GM18861 (cell line): Measurements from ENCODE around the gene MIEF1.

ENCODE experiments used
- ATAC-seq: cut with Tn5 transposase; IDR thresholded peaks from one replicate; pipeline ENCODE4 v1.9.1; 2021; ENCODE audit not compliant: unreplicated experiment

MIEF1 gene

DNA sequence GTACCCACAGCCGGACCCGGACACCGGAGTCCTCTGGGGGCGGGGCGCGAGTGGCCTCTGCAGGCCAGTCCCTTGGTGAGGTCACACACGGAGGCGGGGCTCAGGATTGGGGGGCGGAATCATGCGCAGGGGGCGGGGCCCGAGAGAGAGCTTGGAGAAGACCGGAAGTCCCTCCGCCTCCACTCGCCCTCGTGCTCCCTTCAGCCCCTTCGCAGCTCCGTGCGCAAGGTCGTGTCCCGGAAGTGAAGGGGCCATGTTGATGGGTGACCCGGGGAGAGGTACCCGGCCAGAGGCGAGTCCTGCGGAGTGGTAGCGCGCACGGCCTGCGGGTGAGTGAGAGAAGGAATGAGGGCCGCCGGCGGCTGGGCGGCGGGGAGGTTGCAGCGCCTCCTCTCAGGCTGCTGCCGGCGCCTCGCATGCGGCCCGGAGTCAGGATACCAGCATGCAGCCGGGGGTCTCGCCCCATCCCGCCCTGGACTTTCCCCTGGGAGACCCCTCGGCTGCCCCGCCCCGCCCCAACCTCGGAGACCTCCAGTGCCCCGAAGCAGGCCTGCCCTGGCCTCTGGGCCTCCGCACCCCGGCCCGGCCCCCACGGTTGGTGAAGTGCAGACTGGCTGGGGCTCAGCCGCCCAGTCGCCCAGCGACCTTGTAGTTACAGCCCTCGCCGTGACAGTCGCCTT, at the start of gene MIEF1:
Gene MIEF1 (plus strand): TSS at position 182 of the 680 bp plus-strand sequence. CDS start 9,005 bp downstream, outside the sequence.
- peak; percentile 73 for ATAC-seq

DNA sequence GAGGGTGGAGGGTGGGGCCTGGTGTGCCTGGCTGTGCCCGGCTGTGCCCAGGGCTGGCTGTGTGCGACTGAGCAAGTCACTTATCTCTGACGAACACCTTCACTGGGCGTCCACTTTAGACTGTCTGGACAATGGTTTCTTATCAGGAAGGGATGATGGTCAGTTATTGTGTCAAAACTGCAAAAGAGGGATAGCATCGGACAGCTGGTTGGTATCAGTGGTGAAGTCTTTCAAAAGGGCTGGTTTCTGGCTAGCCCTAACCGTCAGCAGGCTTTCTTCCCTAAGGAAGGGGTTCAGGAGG, 49.4 kb upstream of the MIEF1 start:
- no peak for ATAC-seq

DNA sequence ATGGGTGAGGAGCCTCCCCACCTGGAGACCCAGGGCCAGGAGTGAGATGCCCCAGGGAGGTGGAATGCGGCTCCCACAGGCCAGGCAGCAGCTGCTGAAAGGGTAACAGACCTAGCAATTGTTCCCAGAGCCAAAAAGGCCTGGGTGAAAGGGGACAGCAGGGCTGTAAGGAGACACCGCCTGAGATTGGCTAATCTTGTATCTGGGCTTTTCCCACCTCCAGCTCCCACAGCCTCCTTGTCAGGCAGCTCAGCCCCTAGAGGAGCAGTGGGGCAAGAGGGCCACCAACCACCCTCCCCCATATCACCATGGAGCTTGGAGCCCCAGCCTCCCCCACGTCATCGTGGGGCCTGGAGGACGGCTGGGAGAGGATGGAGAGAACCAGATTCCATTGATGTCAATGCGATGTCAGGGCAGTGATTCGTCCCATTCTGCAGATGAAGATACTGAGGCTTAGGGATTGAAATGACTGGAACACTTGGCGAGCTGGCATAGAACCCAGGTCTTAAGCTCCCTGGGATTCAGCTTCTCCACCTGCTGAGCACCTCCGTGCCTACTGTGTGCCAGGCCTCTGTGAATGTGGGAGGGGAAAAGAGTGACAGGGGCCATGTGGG, 48.2 kb upstream of the MIEF1 start:
- no peak for ATAC-seq

DNA sequence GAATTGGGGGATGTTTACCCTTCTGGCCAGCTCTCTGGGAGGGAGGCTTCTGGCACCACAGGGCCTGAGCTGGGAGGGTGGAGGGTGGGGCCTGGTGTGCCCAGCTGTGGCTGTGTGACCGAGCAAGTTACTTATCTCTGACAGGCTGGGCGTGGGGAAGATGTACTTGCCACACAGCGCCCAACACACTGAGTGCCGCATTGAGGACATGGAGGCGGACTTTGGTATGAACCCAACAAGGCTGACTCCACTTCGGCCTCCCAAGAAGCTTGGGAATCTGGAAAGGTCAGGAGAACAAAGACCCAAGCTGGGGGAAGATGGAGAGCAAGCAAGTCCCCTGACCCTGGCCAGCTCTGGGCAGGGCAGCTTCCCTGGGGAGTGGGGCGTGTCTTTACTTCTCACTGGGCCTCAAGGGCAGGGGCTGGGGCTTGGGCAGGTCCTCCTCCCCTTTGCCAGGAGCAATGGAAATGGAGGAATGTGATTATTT, 47.7 kb upstream of the MIEF1 start:
- no peak for ATAC-seq

DNA sequence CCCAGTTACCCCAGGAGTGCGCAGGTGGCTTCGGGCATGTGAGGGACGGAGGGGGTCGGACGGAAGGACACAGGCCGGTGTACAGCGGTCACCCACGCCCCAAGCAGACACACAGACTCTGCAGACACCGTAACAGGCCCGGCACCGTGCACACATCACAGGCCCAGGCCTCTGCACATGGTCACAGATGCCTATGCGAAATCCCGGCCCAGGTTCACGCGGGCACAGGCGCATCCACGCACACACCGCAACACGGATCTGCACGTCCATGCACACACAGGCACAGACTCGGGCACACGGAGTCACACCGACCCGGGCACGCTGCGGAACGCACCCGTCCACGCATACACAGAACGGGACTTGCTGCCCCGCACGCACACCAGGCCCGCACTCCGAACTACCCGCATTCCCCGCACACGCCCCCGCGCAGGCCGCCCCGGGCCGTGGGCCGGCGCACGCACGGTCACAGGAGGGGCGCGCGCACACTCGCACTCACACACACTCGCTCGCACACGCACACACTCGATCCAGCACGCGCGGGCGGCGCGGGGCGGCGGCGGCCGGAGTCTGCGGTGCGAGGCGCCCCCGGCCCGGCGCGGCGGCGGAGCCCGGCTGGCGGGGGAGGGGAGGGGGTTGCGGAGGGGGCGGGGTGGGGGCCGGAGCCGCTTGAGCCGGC, 45.4 kb upstream of the MIEF1 start, which contains the start of gene MGAT3:
Gene MGAT3 (plus strand): TSS at position 491 of the 676 bp plus-strand sequence. CDS start 30,336 bp downstream, outside the sequence.
- ATAC-seq = no peak

DNA sequence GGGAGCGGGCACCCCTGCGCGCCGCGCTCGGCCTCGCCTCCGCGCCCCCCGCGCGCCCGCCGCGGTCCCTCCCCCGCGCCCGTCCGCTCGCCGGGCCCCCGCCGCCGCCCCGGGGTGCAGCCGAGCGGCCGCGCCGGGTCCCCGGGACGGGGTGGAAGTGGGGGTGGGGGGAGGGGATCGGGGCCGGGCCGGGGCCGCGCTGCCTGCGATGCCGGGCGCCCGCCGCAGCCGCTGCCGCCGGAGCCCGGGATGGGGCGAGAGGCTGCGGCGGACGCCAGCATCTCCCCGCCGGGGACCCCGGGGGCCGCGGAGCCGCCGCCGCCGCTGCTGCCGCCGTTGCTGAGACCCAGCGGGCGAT, 44.9 kb upstream of the MIEF1 start:
- no peak for ATAC-seq

DNA sequence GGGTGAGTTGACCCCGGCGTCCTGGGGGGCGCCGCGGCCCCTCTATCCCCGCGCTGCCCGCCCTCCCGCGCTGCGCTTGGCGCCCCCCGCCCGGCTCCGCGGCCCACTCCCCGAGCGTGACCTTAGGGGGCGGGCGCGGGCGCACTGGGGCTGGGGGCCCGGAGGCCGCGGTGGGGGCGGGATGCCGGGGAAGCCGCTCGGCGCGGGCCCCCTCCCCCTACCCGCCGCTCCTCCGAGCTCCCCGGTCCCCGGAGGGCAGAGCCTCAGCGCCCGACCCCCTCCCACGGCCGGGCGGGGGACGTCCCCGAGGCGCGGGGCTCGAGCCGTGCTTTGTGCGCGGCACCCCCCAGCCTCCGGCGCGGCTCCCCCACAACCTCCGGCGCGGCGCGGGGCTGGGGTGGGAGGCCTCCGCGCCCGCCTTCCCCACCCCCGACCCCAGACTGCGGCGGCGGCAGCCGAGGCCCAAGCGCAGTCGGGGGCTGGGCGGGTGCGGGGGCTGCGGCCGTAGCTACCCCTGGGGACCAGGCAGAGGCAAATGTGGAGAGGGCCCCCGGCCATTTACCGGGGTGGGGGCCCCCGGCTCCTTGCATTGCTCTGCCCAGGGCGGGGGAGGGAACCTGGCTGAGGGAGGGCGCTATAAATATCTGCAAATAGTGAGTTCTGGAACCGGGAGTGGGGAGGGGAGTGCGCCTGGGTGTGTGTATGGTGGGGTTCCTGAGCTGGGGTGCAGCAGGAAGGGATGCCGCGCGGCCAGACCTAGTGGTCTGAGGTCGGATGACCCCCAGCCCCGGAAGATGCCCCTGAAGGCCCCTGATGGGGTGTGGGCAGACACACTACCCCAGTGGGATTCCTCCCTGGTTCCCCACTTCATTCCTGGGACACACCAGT, 44.3 kb upstream of the MIEF1 start:
- ATAC-seq = no peak

DNA sequence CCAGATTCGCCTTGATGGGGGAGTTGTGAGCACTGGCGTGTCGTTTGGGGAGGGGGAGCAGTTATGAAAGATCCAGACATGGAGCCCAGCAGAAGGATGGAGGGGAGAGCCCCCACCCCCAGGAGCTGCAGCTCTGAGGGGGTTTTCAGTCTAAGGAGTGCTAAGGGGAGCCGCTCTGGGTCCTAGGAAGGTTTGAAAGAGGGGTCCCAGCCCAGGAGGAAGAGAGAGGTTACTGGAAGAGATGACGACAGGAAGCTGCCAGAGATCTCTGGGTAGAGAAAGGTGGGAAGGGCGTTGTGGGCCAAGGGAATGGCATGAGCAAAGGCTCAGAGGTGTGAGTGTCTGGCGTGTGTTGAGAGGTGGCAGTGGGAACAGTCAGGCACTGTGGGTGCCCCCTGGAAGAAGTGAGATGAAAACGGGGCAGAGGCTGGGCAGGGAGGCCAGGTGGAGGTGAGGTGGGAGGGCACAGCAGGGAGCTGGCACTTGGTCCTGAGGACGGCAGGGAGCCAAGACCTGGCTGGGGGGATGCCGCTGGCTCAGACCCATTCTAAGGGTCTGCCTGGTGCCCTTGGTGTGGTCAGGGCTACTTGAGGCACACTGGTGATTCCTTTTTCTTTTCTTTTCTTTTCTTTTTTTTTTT, 43.5 kb upstream of the MIEF1 start:
- ATAC-seq = no peak

DNA sequence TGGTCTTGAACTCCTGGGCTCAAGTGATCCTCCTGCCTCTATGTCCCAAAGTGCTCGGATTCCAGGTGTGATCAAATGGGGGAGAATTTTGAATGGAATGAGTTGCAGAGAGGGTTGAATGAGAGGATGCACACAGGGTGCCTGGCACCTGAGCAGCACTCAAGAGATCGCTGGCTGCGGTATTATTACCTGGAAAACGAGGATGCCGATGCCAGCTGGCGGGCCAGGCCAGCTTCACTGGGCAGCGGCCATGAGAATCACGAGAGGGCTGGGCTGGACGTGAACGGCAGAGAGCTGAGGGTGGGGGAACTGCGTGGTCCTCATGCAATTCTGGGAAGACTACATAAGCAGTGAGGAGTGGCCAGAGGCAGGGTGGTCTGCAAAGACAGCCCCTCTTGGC, 42.4 kb upstream of the MIEF1 start:
- no peak for ATAC-seq

DNA sequence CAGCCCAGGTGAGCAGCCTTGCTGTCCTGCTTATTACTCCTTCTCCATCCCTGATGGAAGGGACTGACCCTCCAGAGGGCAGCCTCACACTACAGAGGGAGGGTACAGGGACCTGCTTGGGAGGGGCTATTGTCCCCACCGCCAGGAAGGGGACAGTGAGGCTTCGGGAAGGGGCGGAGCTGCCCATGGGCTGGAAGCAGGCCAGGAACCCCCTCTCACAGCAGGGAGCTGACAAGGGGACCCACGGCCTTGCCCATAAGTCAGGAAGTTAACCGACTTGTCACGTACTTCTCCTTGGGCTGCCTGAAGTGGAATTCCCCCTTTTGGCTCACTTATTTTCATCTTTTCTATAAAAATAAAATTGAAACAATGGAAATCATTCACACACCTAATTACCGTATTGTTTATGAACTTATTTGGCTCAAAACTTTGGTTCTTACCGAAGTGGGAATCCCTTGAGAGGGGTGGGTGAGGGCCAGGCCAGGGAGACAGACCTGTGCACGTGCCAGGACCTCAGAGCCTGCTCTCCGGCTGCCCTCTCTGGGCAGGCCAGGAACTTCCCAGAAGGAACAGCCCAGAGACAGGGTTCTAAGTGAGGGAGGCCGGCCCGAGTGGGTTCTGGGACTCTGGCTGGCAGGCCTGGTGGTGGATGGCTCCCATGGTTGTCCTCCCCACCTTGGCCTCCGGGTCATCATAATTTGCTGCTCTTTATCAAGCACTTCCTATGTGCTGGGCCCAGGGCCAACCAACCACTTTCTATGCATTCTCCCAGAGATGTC, 39.5 kb upstream of the MIEF1 start:
- no peak for ATAC-seq

DNA sequence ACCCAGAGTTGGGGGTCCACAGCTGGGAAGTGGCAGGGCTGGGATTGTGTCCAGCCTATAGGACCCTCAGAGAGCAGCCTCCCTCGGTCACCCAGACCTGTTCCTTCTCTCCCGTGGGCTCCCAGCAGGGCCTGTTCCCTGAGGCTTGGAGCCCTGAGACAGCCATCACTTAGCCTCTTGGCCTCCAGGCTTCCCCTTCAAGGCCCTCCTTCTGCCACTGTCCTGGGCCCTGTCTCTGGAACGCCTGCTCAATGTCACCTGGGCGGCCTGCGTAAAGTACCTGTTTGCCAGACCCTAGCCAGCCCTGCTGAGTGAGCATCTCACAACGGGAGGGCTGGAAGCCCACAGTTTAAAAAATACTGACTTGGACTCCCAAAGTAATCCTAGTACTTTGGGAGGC, 38.8 kb upstream of the MIEF1 start:
- ATAC-seq = no peak

DNA sequence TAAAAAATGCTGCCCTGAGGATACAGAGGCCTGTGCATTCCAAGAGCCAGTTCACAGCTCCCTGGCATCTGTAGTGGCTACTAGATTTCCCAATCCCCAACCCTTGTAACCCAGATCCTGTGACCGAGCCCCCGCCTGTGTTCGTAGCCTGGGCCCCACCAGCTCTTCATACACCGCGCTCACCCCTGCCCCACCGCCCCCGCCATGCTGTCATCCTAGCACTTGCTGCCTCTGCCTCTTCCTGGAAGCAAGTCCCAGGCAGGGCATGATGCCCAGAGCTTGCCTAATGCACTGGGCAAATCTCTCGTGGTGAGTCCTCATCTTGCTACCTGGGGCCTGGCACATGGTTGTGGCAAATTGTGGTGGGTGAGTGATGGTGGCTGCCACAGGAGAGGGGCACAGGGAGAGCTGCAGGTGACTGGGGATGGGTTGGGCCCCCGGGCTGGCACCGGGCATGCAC, 38.1 kb upstream of the MIEF1 start:
- ATAC-seq = no peak

DNA sequence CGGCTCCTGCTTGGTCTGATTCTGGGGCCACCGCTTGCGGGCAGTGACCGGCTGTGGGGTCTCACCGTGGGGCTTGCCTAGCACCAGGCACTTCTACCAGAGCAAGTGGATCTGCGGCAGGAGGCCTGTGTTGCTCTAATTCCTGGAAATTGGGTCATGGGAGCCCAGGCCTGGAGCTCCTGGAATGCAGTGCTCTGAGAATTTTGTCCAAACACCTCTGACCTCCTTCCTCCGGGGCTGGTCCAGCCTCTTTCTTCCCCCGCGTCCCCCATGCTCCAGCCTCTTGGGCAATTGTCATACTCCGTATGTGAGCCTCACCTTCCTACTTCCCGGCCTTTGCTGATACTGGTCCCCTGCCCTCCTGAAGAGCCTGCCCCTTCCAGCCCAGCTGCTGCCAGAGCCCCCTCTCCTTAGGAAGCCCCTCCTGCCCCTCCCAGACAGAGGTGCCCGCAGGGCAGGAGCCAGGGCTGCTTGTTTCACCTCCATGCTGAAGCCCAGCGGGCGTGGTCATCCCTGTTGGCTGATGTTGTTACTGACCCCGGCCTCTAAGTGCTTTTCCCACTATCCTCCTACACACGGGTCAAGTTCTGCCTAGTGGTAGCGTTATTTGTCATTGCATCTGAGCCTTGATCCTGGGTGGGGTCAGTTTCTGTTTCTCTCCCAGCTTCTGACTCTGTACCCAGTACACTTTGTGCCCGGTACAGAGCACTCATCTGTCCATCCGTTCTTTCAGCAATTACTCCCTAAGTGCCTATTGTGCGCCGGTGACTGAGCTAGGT, 35.7 kb upstream of the MIEF1 start:
- no peak for ATAC-seq

DNA sequence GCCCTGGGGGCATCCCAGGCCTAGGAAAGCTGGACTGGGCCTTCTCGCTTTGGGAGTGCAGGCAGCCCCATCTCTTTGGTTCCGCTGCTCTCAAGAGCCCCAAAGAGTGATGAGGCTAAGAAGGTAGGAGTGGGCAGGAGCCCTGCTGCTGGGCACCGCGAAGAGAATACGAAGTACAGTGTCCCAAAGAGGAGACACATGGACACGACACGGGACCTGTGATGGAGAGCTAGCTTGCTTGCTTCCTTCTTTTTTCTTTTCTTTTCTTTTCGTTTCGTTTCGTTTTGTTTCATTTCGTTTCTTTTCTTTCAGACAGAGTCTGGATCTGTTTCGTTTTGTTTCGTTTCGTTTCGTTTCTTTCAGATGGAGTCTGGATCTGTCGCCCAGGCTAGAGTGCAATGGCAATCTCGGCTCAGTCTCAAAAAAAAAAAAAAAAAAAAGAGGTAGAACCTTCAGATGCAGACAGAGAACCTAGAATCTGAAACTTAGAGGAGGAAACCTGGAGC, 34.6 kb upstream of the MIEF1 start:
- ATAC-seq = no peak

DNA sequence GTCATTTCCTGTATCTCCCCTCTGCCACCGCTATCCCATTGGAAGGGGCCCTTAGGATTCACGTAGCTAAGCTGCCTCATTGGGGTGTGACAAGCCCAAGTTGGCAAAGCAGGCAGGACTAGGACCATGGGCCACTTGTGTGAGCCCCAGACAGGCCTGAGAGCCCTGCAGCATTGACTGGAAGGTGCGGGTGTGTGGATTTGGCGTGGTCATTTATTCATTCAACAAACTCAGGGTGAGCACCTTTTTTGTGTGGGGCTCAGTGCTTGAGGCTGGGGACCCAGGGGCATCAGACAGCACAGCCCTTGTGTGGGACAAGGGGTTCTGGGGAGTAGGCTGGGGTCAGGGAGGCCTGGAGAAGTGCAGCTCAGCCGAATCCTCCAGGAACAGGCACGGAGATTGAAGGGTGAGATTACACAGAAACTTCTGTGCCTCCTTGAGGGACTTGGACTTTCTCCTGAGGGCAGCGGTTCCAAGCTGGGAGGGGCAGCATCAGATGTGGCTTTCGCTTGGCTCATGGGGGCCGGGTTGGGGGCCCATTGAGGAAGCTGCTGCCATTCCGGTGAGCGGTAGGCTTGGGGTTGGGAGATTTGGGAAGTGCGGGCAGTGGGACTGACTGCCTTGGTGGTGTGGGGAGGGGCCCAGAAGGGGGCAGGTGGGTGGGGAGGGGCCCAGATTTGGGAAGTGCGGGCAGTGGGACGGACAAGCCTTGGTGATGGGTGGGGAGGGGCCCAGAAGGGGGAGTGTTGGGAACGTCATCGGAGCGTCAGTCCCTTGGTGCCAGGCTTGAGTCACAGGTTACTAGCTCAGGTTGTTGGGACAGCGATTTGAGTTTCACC, 33.4 kb upstream of the MIEF1 start:
- no peak for ATAC-seq

DNA sequence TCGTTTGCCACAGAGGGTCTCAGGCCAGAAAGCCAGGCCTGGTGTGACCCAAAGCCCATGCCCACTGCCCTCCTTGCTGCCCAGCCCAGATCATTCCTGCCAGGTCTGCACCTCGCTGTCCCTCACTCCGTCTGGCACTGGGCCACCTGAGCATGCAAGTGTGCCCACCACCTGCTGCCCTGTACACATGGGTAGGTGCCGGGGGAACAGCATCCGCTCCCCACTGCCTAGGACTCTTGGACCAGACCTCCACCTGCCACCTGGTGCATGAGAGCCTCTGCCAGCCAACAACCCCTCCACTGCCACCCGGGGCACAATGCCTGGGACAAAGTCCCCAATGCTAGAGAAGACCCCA, 32.8 kb upstream of the MIEF1 start:
- ATAC-seq = no peak

DNA sequence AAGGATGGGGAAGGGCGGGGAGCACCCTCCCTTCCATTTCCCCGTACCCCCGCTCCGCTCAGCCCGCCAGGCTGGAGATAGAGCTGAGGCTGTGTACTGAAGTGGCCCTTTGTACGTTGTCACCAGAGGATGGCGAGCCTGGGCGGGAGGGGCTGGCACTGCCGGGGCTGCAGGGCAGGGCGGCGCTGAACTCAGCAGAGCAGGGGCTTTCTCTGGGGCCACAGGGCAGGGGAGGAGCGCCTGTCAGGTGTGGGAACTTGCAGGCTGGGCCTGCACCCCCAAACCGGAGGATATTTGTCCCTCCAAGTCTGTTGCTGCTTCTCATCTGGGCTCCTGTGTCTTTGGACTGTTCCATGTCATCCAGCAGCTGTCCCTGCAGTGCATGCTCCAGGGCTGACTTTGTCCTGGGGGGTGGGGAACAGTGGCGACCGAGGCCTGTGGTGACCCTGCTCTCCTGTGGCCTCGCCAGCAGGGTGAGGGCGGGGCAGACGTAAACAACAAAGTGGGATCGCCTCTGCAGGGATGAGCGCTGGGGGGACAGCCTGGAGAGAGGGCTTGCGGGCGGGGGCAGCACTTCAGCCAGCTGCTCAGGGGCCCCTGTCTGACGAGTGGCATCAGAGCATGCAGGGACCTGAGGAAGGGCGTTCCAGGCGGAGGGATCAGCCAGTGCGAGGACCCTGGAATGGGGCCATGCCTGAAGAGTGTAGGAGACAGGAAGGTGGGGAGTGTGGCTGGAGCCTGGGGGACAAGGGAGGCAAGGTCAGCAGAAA, 32.2 kb upstream of the MIEF1 start:
- no peak for ATAC-seq
